Left ventricle myocardium inferior (tissue), 1 donor: Measurements from ENCODE around the gene CPOX. TPM values are rescaled to one million over a fixed set of nuclear protein-coding genes. Genes with fewer than 3 reads are reported as not detected.
"Not testable (repeated sequence)": the region's sequence is repeated elsewhere in the genome, so short reads cannot be mapped to it uniquely, and the experiment has no call there.

Experiments
- DNase-seq: peaks from one replicate; pipeline ENCODE4 v3.0.0-alpha.2; 2020
- H3K27ac ChIP-seq: fragments of 200-600 bp; replicated peaks from 2 replicates; pipeline ENCODE4 v1.8.0; 2021
- H3K27me3 ChIP-seq: fragments of 200-600 bp; 2 replicates; pipeline ENCODE4 v1.8.0; 2021; ENCODE audit warnings: low read depth
- H3K36me3 ChIP-seq: fragments of 200-600 bp; 2 replicates; pipeline ENCODE4 v1.8.0; 2021
- H3K4me1 ChIP-seq: fragments of 200-600 bp; 2 replicates; pipeline ENCODE4 v1.8.0; 2021
- H3K4me3 ChIP-seq: fragments of 200-600 bp; 2 replicates; pipeline ENCODE4 v1.8.0; 2021; ENCODE audit warnings: mild to moderate bottlenecking, moderate library complexity
- H3K9me3 ChIP-seq: fragments of 200-600 bp; replicated peaks from 2 replicates; pipeline ENCODE4 v1.8.0; 2021
- intact Hi-C: fragments of 100-400 bp; cut with micrococcal nuclease; formaldehyde crosslinking; loops from one replicate; pipeline ENCODE4 v1.11.0; 2022
- total RNA-seq: library from RNA; stranded (reverse); fragmentation: NEBNext Ultra II Directional; extraction: Animal tissue kit (Norgen Biotek cat#: 25700); gene quantifications from one replicate; pipeline ENCODE4 v1.2.1, GENCODE V29; 2021
- TF ChIP-seq, protein P1 (sequence below): fragments of 200-600 bp; IDR thresholded peaks from 2 replicates; pipeline ENCODE4 v1.8.0; 2021; ENCODE audit warnings: antibody characterized with exemption, mild to moderate bottlenecking, borderline replicate concordance
- donor health status: DM: no; HTN: yes; CAD: no; lungs with severe emphysema.

Gene CPOX
- total RNA-seq, 1 donor from 2014 or later = 12.8 TPM

- Histone ChIP-seq H3K27ac (no peak overlapping the region), H3K4me1 (no peaks in the 10 kb centered on the region), H3K36me3 (no peaks in the 10 kb centered on the region), H3K9me3 (no peaks in the 10 kb centered on the region), H3K27me3 (no peaks in the 10 kb centered on the region), H3K4me3 (no peak overlapping the region)
- TF ChIP-seq, protein P1, sequence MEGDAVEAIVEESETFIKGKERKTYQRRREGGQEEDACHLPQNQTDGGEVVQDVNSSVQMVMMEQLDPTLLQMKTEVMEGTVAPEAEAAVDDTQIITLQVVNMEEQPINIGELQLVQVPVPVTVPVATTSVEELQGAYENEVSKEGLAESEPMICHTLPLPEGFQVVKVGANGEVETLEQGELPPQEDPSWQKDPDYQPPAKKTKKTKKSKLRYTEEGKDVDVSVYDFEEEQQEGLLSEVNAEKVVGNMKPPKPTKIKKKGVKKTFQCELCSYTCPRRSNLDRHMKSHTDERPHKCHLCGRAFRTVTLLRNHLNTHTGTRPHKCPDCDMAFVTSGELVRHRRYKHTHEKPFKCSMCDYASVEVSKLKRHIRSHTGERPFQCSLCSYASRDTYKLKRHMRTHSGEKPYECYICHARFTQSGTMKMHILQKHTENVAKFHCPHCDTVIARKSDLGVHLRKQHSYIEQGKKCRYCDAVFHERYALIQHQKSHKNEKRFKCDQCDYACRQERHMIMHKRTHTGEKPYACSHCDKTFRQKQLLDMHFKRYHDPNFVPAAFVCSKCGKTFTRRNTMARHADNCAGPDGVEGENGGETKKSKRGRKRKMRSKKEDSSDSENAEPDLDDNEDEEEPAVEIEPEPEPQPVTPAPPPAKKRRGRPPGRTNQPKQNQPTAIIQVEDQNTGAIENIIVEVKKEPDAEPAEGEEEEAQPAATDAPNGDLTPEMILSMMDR = no peak
- no peak for DNase-seq
- intact Hi-C loops = no loop called here
These were observed 28.2 kb downstream of the CPOX start for GRCh38 chr3:98565237-98565643.

GRCh38 chr3:98564282-98565005 lies 29.0 kb downstream of the CPOX start:
- H3K4me3 ChIP-seq = no peak overlapping the region
- no peaks in the 10 kb centered on the region for H3K27me3 ChIP-seq
- no peak overlapping the region for H3K27ac ChIP-seq
- TF ChIP-seq, protein P1 = no peak
- no peak for DNase-seq
- no peaks in the 10 kb centered on the region for H3K9me3 ChIP-seq
- H3K36me3 ChIP-seq = no peaks in the 10 kb centered on the region
- no peaks in the 10 kb centered on the region for H3K4me1 ChIP-seq
- intact Hi-C loops = no loop called here

- DNase-seq = no peak
- H3K4me1 ChIP-seq = no peaks in the 10 kb centered on the region
These were observed 29.6 kb downstream of the CPOX start for GRCh38 chr3:98563661-98564281.

DNA sequence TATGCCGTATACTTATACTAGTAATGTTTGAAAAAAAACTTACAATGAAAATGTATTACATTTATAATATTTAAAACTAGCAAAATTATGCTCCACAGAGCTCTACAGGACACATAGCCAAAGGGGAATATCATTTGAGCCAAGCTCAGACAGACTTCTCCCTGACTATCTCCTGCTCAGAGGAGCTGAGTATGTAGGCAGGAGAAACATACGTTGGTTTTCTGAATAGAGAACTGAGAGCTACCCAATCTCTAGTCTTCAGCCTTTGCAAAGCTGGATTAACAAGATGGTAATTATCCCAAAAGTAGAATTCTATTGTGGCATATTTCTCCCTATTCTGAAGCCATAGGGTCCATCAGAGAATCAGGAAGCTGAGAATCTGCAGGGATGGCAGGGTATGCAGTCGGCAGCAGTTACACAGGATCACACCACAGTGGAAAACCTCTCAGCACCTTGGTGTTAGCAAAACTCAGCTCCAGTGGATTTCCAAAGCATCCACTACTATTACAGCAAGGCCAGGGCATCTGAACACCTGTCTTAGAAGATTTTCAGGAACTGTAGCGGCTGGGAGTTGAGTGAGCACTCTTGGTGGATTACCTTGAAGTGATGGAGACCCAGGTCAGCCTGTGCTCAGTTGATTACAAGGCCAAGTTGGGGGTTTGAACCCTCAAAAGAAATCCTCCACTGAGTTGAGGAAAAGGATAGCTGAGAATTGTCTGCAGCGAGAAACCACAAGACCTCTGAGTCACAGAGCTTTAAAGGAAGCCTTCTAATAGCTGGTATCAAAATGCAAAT lies 31.5 kb downstream of the CPOX start:
- no peak for DNase-seq
- Histone ChIP-seq H3K4me3 (no peak overlapping the region), H3K27me3 (peaks cover 4% of the 10 kb centered on the region), H3K27ac (no peak overlapping the region), H3K36me3 (no peaks in the 10 kb centered on the region), H3K4me1 (no peaks in the 10 kb centered on the region), H3K9me3 (no peaks in the 10 kb centered on the region)
- TF ChIP-seq, protein P1 = no peak
- intact Hi-C loops = no loop called here

More at GRCh38 chr3:98563661-98564281, 29.6 kb downstream of the CPOX start:
- Histone ChIP-seq H3K4me3 (no peak overlapping the region), H3K36me3 (no peaks in the 10 kb centered on the region), H3K27ac (no peak overlapping the region), H3K9me3 (no peaks in the 10 kb centered on the region), H3K27me3 (no peaks in the 10 kb centered on the region)
- TF ChIP-seq, protein P1 = no peak
- intact Hi-C loops = no loop called here

DNA sequence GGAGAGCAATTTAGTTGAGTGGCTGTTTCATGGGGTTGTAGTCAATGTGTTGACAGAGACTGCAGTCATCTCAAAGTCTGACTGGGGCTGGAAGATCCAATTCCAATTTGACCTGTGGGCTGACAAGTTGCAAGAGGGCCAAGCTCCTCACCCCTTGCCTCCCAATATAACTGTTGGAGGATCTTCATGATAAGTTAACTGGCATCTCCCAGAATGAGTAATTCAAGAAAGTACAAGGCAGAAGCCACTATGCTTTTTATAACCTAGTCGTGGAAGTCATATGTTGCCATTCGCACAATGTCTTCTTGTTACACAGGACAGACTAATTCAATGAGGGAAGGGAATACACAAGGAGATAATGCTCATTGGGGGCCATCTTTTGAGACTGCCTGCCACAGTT lies 32.5 kb downstream of the CPOX start:
- Histone ChIP-seq H3K9me3 (no peaks in the 10 kb centered on the region), H3K4me1 (no peaks in the 10 kb centered on the region), H3K4me3 (no peak overlapping the region), H3K27me3 (peaks cover 4% of the 10 kb centered on the region), H3K36me3 (no peaks in the 10 kb centered on the region), H3K27ac (no peak overlapping the region)
- no peak for DNase-seq
- intact Hi-C loops = no loop called here
- TF ChIP-seq, protein P1 = no peak

- H3K27me3 ChIP-seq, H3K4me3 ChIP-seq, intact Hi-C loops, DNase-seq, H3K4me1 ChIP-seq, H3K36me3 ChIP-seq, H3K9me3 ChIP-seq, H3K27ac ChIP-seq: not testable (repeated sequence)
These were observed 33.6 kb downstream of the CPOX start for GRCh38 chr3:98559769-98560168.
